Adrenal gland (tissue), 5 donors: ENCODE results near the gene CEBPE.

ENCODE experiments used
- POLR2A ChIP-seq, 2 donors: fragments of 450-650 bp; IDR thresholded peaks; one replicate each; pipeline ENCODE4 v1.6.1; 2017; ENCODE audit warnings: antibody characterized with exemption in 2 of 2, mild to moderate bottlenecking in 2 of 2, moderate library complexity in 1 of 2
- TF ChIP-seq, protein P1 (sequence below), 6 experiments: fragments of 450-650 bp in 4 of 6; fragments of 200-600 bp in 2 of 6; sonication (generic) in 1 of 6; IDR thresholded peaks; 1 replicate in 5 of 6; 2 replicates in 1 of 6; pipeline versions ENCODE4 v1.5.1 to v1.8.0; 2016 to 2021; ENCODE audit warnings: antibody characterized with exemption in 6 of 6, mild to moderate bottlenecking in 2 of 6, moderate library complexity in 1 of 6
- donor health status: DM: no; HTN: no; CAD: no.

GRCh38 chr14:23101986-23102625, 16.9 kb downstream of the CEBPE start:
- no peak for TF ChIP-seq POLR2A (IDR thresholded peaks at IDR 0.05)
- TF ChIP-seq, protein P1, sequence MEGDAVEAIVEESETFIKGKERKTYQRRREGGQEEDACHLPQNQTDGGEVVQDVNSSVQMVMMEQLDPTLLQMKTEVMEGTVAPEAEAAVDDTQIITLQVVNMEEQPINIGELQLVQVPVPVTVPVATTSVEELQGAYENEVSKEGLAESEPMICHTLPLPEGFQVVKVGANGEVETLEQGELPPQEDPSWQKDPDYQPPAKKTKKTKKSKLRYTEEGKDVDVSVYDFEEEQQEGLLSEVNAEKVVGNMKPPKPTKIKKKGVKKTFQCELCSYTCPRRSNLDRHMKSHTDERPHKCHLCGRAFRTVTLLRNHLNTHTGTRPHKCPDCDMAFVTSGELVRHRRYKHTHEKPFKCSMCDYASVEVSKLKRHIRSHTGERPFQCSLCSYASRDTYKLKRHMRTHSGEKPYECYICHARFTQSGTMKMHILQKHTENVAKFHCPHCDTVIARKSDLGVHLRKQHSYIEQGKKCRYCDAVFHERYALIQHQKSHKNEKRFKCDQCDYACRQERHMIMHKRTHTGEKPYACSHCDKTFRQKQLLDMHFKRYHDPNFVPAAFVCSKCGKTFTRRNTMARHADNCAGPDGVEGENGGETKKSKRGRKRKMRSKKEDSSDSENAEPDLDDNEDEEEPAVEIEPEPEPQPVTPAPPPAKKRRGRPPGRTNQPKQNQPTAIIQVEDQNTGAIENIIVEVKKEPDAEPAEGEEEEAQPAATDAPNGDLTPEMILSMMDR (IDR thresholded peaks at IDR 0.05), result no peak
